Frontal cortex (tissue), 4 donors: Measurements from ENCODE around the gene AFF1. TPM values are rescaled to one million over a fixed set of nuclear protein-coding genes. Genes with fewer than 3 reads are reported as not detected.
"Not testable (repeated sequence)": the region's sequence is repeated elsewhere in the genome, so short reads cannot be mapped to it uniquely, and the experiment has no call there.

Experiments
- DNase-seq, 2 donors: peaks; one replicate each; pipeline ENCODE4 v3.0.0; 2012; ENCODE audit warnings: low spot score in 2 of 2
- FAIRE-seq: peaks from 2 replicates; lab custom pipeline; 2012; peaks lifted over from hg19 to GRCh38; lab: Jason Lieb, UNC
- total RNA-seq: library from RNA; depleted of rRNA; stranded (reverse); fragments of >200 nt; gene quantifications from one replicate; pipeline ENCODE4 v1.2.3, GENCODE V29; 2014
- donor health status: control.
- donor health status: control.
- donor health status: control.

AFF1 gene
- total RNA-seq, 1 donor from 2014 or later = 2.9 TPM

DNA sequence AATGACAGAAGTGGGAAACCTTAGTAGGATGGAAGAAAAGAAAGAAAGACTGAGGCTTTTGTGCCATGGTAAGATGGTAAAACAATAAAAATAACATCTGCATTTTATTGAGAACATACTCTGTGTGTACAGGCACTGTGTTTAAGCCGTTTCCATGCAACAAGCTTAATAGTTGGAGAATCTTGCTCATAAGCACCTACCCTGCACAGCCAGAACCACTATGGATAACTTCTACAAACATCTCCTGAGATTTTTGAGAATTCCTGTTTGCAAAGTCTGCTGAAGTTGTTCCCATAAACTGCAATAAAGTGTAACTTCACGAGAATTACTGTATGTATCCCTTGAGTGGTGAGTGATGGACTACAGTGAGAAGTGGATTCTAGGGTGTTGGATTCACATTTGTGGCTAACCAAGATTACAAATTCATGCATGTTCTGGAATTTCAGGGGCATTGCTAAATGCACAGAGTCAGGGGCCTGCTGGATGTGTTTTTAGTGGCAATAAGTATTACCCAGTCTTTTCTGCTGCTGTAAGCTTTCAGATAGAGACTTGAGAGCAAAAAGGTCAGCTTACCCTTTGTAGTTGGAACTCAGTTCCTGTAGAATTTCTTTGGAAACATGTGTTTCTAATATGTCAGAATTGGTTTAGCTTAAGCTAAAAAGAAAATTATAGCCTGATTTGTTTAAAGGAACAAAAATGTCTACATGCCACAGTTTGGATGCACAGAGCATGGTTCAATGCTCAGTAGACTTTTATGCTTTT lies 132.5 kb downstream of the AFF1 start:
- no peak for DNase-seq
- no peak for FAIRE-seq

DNA sequence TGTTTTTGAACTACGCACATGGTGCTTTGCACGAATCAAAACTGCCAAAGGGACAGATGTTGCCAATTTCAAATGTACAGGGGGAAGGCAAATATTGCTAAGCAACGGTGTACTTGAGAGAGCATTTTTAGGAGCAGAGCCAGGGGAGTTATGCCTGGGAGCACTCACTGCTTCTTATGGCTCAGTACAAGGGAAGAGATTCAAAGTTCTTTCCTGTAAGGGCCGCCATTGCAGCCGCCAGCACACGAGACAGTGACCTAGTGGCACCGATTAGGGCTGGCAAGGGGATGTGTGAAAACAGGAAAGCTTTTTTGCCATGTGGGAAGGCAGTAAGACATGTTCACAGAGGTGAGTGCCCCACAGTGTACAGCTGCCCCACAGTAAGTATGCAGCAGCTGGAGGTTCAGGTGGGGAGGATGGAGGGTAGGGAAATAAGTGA lies 133.8 kb downstream of the AFF1 start:
- no peak for FAIRE-seq
- no peak for DNase-seq

DNA sequence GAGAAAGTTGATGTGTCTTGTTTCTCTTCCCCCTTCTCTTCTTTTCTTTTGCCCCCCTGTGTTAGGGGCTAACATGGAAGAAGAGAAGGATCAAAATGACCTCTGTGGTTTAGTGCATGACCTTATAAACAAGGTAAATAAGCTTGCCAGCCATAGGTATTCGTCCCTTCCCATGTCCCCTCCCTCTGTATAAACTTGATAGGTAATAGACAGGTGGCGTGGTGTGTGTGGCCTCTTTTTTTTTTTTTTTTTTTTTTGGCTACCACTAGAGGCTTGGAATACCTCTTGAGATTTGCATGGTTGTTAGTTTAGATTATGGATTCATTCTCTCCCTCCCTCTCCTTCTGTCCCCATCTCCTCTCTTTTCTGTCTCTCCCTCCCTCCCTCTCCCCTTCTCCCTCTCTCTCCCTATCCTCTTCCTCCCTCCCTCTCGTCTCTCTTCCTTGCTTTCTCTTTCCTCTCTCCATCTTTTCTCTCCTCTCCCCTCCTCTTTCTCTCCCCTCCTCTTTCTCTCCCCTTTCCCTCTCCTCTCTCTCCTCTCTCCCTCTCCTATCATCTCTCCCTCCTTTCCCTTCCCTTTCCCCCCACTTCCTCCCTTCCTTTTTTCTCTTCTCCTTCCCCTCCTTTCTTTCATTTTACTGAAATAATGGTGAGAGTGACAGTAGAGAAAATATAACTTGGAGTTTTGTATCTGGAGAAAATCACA lies 134.4 kb downstream of the AFF1 start:
- no peak for FAIRE-seq

DNA sequence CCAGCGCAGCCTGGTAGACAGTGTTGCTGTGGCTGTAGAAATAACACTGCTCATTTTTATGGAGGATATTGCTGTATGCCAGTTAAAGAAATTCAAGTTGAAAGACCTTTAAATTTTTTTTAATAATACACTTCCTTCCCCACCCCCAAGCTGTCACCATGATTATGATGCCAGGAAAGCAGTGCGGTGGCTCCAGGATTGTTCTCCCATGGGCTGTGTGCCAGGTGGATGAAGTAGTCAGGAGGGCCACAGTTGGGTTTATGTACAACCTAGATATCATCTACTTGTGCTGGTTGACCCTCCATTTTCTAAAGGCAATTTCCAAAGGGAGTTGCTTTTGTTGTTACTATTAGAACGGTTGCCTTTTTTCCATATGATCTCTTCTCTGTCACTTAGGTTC lies 136.6 kb downstream of the AFF1 start:
- no peak for DNase-seq
- FAIRE-seq = no peak

More for the DNA sequence above, 134.4 kb downstream of the AFF1 start:
- DNase-seq = no peak

GRCh38 chr4:87072545-87072944 lies 137.7 kb downstream of the AFF1 start:
- not testable (repeated sequence) for DNase-seq, FAIRE-seq

DNA sequence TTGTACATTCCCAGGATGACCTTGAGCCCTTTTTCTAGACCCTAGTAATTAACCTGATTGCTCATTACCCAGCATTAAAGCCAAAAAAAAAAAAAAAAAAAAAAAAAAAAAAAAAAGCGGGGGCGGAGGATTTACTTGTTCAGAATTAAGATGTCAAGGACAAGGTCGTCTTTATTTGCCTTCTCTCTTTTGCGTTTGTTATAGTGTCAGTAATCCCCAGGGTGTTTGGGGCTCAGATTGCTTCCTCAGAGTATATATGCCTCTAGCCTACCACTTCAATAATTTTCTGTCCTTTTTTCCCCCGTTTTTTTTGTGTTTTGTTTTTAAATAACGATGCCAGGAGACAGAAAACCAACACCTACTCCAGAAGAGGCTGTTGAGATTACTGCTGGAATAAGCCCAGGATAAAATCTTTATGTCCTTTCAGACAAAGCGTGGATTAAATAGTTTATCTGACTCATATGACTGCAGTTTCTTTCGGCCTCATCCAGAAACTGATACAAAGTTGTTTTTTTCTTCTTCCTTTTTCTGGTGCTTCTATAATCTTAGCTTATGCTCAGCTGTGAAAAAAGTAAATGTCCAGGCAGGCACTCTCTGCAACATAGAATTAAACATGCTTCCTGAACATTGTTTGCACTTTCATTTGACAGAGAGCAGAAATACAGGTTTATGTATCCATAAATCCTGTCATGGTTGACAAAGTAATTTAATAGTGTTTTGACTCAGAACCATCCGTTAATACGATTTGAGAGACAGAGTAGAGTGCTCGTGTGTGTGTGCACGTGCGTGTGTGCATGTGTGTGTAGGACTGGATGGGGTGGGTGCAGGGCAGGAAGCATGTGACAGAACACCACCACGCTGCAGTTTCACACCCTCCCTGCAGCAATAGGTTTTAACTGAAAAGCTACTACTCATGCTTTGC lies 138.6 kb downstream of the AFF1 start:
- FAIRE-seq = no peak
- no peak for DNase-seq

DNA sequence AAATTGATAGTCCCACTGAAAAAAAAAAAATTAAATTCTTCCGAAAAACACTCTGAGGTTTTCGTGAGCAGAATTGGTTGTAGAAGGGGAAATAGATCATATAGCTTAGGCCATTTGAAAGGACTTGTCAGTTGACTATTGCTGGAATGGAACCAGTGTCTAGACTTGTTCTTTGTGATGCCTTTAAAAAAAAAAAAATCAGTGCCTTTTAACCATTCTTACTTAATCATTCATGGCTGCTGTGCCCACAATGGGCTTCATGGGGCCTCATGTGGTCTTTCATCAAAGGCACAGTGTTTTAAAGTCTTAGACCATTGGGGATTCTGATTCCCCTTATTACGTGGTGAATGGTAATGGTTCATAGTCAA lies 139.3 kb downstream of the AFF1 start:
- FAIRE-seq = no peak
- no peak for DNase-seq

DNA sequence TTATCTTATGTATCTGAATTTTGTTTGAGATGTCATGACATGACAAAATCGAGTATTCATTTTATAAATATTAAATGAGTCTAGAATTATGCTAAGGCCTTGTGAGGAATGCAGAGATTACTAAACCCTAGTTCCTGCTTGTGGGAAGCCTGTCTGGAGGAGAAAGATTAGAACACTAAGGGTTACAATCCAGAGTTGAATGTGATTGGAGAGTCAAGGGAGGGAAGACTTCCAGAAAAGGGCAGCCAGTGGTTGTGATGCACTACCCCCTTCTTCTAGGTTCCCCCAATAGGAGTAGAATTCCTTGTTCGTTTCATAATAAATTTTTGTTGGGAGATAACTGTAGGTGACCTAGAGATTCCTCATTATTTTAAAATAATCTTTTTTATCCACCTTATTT lies 141.1 kb downstream of the AFF1 start:
- FAIRE-seq (no peak), DNase-seq (no peak)

DNA sequence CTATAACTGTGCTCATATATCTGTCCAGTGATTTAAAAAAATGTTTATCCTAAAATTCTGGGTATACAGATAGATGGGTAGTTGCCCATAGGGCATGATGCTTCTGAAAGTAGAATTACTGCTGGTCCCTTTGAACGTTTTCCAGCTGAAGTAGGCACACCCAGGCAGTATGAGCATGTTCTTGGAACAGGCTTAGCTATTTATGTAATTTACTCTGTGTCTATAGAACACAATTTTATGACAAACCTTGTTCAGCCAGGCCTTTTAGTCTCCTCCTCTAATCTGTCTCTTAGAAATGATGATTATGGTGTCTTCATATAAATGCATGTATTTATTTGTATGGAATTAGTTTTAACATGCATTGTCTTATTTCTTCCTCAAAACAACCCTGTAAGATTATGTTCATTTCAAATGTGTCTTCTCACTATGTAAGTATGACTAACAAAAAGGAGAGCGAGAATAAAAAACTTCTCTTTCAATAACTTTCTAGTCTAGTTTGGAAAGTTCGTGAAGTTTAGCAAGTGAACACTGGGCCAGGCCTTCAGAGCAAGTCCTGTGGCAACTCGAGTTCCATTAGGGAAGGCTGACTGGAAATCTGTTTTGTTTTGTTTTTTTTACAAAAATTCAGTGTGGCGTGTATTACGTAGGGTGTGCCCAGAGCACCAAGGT lies 142.0 kb downstream of the AFF1 start:
- DNase-seq (no peak), FAIRE-seq (no peak)

- FAIRE-seq (no peak), DNase-seq (no peak)
These were observed 143.2 kb downstream of the AFF1 start for GRCh38 chr4:87077914-87078585.

GRCh38 chr4:87078987-87079486 lies 144.2 kb downstream of the AFF1 start:
- DNase-seq (no peak), FAIRE-seq (no peak)

- FAIRE-seq (no peak), DNase-seq (no peak)
These were observed 145.2 kb downstream of the AFF1 start for GRCh38 chr4:87079967-87080366.

GRCh38 chr4:87080462-87080861 lies 145.7 kb downstream of the AFF1 start:
- no peak for DNase-seq
- FAIRE-seq = no peak

DNA sequence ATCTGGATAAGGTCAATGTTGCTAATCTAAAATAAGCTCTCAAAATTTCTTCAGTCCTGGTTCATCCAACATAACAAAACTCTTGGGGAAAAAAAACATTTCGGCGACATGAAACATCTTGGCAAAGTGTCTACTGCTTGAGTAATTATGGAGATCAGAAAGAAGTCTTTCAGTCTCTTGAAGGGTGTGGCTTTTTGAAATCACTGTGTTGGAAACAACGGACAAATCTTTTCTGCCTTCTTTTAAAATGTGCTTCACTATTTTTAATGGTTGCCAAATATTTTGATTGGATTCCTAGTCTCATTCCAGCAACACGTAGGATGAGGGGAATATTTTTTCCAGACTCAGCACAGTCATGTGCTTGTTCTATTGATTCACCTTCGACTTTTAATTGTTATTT lies 147.0 kb downstream of the AFF1 start:
- no peak for DNase-seq
- FAIRE-seq = no peak

DNA sequence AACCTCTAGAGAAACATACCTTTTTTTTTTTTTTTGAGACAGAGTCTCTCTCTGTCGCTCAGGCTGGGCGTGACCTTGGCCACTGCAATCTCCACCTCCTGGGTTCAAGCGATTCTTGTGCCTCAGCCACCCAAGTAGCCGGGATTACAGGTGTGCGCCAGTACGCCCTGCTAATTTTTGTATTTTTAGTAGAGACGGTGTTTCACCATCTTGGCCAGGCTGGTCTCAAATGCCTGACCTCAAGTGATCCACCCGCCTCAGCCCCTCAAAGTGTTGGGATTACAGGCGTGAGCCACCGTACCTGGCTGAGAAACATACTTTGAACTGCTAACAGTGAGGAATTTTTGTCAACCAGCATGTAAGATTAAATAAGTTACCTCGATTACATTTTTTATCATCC lies 150.9 kb downstream of the AFF1 start:
- DNase-seq, FAIRE-seq: not testable (repeated sequence)

DNA sequence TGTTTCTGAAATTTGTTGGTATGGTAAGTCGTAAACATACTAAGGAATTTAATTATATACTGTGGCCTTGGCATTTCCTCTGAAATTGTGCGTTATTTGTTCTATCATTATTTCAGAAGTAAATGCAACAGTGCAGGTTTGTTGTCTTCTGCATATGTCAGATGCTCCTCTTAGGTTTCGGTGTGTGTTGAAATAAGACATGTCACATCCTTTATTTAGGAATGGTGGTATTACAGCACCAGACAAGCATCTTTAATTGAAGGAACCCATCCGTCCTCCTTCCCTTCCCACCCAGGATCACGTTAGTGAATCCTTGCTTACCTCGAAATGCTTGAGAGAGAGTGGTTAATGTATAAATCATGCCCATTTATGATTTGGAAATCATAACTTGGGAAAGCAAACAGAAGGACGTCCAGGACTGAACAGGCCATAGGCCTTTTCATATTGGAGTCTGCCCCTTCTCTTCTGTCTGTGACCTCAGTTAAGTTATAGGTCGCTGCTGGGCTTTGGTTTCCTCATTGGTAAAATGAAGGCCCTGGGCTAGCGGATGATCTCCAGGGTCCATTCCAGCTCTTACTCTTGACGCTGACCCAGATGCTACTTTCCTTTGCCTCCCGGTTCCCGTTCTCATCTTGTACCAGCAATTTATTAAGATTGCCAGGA lies 151.5 kb downstream of the AFF1 start:
- DNase-seq (no peak), FAIRE-seq (no peak)

DNA sequence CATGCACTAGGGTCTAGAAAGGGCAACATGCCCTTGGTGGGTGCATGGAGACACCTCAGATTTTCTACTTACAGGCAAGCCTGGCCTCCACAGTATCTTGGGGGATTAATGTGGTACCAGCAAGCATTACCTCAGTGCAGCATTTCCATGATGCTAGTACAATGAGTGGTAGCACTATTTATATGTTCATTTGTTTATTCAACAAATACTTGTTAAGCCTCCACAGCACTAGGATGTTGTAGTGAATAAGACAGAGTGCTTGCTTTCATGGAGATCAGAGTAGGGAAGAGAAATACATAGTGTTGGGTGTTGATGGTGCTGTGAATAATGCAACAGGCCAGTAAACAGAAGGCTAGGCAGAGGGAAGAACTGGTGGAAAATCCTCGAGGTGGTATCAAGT lies 152.2 kb downstream of the AFF1 start:
- FAIRE-seq = no peak
- DNase-seq = no peak

DNA sequence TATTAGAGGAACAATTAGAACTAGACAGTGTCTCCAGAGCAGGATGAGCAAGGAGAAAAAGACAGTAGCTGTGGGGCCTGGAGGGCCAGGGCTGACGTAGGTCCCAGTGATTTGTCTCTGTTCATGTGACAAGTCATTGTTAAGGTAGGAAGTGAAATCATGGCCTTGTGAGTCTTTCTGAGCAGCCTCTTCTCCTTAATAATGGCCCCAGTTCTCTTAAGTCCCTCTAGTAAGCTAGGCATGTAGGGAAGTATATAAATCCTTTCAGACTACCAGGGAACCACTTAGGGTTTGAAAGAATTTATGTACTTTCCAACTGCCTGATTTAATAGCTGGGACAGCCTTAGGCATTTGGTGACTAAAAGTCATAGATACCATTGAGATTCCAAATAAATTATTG lies 152.6 kb downstream of the AFF1 start:
- FAIRE-seq (no peak), DNase-seq (no peak)

DNA sequence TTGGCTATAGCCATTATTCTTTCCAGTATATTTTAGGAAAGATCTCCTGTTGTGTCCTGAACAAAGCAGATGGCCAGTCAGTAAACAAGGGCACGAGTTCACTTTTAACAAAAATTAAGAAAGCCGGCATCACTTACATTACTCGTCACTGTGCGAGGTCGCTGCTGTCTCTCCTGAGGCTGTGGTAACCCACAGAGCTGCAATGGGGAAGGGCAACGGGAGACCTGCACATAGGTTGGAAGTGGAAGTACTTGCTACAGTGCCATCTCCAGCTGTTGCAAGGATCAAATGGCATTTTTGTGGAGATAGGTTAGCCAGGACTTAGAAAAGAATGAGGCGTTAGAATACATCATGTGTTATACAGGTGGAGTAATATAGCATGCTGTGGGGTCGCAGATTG lies 153.4 kb downstream of the AFF1 start:
- DNase-seq = no peak
- FAIRE-seq = no peak
